Stimulated activated CD4-positive, alpha-beta T cell treated with anti-CD3 and anti-CD28 coated beads, Interleukin-4, amount 100 ng/mL, for 4 hours (primary cell): Measurements from ENCODE around the gene SLC25A26.
A peak's percentile ranks its signal among the peaks of the same experiment; 100 is the strongest.
"Not testable (repeated sequence)": the region's sequence is repeated elsewhere in the genome, so short reads cannot be mapped to it uniquely, and the experiment has no call there.

Experiments used
- DNase-seq, 2 experiments: peaks; one replicate each; pipeline ENCODE4 v3.0.0-alpha.2; 2020

The SLC25A26 gene

DNA sequence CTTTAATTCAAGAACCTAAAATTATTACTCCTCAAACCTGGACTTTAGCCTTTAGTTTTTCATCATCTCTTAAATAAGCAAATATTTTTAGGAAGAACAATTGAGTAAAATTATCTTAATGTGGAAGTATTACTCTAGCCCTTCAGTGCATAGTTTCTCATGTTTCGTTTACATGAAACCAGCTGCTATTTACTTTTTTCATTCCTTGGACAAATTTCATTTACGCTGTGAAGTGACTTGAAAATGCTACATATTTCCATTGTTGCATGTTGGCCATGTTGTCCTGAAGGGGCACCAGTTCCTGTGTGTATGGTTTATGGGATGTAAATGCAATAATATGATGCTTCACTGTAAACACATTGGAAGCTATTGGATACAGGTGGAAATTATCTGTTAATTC lies 49.9 kb downstream of the SLC25A26 start:
- DNase-seq = no peak

DNA sequence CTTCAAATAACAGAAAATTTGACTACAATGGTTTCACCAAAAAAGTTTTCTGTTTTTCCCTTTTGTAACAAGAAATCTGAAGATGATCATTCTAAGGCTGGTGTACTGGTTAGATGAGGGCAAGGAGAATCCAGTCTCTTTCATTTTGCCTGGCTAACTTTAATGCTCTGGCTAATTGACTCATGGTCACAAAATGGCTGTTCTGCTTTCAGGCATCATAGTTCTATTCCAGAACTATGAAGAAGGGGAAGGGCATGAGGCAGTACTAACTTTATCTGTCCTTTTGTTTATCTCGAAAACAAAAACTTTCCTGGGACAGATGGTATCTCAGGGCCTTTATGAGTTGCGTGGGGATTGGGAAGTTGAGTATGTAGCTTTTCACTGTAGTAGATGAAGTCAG lies 50.4 kb downstream of the SLC25A26 start:
- DNase-seq = no peak

DNA sequence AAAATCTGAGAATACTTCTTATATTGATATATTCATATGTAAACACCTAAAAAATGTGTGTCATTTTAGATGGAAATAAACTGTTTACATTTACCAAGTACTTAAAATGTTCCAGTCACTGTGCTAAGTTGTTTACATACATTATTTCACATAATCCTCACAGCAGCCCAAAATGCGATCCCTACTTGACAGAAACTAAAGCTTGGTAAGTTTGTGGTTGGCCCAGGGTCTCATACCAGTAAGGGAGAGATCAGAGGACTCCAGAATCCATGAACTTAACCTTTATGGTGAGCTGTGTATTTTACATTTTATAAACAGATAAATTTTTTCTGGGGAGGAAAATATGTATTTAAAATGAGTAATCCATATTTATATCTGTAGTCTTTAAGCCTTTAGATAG lies 51.2 kb downstream of the SLC25A26 start:
- DNase-seq = no peak

DNA sequence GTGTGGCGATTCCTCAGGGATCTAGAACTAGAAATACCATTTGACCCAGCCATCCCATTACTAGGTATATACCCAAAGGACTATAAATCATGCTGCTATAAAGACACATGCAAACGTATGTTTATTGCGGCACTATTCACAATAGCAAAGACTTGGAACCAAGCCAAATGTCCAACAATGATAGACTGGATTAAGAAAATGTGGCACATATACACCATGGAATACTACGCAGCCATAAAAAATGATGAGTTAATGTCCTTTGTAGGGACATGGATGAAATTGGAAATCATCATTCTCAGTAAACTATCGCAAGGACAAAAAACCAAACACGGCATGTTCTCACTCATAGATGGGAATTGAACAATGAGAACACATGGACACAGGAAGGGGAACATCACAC lies 54.0 kb downstream of the SLC25A26 start:
- not testable (repeated sequence) for DNase-seq

DNA sequence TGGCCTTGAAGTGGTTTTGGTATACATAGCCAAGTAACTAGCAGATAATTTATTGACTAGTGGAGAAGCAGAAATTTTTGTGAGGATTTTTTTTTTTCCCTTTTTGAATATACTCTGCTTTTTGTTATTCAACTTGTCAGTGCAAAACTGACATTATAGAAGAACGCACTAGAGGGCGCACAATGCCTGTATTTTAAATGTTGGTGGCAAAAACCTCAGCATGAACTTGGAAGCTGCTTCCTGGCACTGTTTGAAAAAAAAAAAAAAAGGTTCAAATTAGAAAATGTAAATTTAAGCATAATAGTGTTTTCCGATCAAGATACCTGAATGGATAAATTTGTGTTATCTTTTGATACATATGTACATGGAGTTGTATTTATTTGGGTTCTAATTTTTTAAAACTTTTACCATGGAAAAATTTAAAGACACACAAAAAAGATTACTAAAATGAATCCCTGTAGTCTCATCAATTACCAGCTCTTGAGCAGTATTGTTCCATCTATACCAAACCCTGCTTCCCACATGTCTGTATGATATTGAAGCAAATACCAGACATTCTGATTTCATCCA lies 56.0 kb downstream of the SLC25A26 start:
- DNase-seq = peak; percentile 25 to 46

DNA sequence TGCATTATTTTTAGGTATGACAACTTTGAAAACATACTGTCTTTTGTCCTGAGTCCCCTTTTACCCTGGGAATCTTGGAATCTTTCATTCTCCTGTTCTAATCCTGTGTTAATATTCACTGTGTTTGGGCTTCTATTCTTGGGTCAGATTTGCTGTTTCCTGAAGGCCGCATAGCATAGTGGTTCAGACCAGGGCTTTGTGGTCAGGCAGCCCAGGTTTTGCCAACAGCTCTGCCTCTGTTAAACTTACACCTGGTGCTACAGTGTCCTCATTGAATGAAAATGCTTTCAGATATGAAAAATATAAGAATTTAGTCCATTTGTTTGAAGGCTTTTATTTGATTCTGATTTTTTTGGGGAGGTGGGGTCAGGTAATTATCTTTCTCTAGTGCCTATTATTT lies 58.4 kb downstream of the SLC25A26 start:
- DNase-seq = no peak

DNA sequence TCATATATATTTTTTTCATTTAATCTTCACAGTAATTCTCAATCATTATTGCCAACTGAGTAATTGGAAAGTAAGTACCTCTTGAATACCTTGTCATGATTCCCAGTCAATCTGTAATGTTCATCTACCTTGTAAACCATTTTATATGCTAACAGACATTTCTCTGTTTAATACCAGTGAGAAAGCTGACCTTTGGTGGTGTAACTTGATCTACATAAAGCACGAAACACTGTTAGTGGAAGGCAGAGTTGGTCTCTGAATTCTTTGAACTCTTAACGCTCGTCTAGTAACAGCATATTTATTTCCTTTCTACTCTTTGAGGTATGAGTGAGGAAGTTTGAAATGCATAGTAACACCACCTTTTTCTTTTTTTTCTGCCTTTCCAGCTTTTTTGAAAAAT lies 59.5 kb downstream of the SLC25A26 start:
- no peak for DNase-seq

DNA sequence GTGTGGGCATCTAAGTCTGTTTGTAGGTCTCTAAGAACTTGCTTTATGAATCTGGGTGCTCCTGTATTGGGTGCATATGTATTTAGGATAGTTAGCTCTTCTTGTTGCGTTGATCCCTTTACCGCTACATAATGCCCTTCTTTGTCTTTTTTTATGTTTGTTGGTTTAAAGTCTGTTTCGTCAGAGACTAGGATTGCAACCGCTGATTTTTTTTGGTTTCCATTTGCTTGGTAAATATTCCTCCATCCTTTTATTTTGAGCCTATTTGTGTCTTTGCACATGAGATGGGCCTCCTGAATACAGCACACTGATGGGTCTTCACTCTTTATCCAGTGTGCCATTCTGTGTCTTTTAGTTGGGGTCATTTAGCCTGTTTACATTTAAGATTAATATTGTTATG lies 71.1 kb downstream of the SLC25A26 start:
- not testable (repeated sequence) for DNase-seq

DNA sequence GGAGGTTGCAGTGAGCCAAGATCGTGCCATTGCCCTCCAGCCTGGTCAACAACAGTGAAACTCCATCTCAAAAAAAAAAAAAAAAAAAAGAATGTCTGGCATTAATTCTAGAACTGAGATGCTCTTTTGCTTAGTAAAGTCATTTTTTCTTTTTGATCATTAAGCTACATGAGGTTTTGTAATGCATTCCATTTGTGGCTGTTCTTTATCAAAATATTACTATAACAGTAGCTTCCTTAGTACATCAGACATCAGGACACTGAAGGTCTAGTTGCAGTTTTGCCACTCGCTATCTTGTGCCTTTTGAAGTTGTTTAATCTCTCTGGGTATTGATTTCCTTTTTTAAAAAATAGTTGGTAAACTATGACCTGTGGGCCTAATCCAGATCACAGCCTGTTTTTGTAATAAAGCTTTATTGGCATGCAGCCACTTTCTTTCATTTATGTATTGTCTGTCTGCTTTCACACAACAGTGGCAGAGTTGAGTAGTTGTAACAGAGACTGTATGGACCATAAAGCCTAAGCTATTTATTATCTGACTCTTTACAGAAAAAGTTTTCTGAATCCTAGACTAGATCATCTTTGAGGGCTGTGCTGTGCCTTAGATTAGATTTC lies 76.6 kb downstream of the SLC25A26 start:
- no peak for DNase-seq

DNA sequence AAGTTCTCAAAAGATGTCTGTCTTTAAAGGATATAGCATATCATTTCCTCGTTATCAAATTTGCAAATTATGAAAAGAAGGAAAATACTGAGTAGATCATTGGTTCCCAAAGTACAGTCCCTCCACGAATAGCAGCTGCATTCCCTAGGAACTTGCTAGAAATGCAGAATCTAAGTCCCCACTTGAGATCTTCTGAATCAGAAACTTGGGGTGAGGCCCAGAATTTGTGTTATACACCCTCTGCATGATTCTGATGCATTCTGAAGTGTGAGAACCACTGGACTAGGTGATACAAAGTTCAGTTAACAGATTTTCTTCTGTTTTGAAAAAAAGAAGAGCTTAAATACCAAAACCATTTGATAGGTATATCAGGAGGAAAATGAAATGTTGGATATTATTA lies 77.1 kb downstream of the SLC25A26 start:
- no peak for DNase-seq

DNA sequence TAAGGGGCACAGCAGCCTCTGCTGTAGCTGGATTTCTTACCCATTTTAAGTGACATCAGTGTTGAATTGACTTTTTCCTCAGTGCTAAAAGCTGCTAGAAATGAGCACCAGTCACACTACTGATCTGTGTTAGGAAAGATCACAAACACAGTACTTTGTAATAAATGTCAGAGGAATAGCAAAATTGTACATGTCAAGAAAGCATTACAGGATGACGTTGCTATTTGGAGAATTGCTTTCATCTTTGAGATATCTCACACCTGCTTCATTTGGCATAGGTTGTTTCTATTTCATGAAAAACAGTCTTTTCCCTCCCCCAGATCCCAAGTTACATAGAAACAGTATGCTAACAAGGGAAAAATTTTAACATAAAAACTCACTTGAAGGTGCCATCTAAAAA lies 77.8 kb downstream of the SLC25A26 start:
- DNase-seq = no peak

DNA sequence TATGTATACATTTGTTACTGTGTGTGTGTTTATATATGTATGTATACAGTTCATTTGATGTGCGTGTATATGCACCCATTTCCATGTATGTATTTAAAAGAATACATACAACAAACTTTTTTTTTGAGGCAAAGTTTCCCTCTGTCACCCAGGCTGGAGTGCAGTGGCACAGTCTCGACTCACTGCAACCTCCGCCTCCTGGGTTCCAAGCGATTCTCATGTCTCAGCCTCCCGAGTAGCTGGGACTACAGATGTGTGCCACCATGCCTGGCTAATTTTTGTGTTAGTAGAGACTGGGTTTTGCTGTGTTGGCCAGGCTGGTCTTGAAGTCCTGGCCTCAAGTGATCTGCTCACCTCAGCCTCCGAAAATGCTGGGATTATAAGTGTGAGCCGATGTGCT lies 78.3 kb downstream of the SLC25A26 start:
- not testable (repeated sequence) for DNase-seq

DNA sequence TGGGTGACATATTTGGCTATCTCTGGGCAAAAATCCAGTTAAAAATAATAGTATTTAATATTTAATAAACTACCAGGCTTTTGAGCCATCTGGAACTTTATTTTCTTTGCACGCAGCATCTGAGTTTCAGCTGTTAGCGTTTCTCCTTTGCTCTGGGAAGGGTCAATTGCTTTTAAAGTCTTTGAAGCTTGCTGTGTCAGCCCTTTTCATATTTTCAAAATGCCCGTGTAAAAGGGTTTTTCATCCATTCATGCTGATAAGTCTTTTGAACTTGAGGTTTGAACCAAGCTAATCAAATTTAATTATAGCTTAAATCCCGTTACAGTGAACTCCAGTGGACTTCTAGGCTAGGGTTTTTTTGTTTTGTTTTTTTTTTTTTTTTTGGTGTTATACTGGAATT lies 79.1 kb downstream of the SLC25A26 start:
- no peak for DNase-seq

DNA sequence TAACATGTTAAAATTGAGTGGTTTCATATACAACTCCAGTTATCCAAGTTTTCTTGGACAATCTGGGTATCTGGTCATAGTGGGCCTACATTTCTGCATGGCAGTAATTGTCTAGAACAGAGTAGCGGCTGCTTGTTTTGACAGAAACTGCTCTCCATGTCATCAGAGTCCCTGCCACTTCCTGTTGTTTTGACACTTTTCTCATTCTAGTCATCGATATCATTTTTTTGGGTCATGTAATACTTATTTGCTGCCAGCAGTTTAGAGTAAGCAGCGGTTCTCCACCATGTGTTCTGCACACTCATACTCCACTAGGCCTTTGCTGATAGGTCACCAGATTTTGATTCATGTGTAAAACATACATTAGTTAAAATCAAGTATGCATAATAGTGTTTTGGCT lies 81.5 kb downstream of the SLC25A26 start:
- DNase-seq = peak in 1 of 2 experiments; percentile 13

DNA sequence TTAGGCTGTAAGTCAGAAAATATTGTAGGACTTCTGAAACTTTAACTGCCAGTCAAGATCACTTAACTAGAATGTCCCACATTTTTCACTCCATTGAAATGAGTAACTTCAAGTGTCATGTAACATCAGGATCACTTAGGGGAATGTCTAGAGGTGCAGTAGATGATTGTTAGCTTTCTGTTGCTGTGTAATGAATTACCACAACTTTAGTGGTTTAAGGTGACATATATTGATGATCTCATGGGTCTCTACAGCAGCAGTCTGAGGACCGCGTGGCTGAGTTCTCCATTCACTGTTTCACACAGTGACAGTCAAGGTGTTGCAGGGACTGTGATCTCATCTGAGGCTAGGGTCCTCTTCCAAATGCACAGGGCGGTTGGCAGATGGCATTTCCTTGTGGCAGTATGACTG lies 82.7 kb downstream of the SLC25A26 start:
- peak; percentile 10 to 32 for DNase-seq

DNA sequence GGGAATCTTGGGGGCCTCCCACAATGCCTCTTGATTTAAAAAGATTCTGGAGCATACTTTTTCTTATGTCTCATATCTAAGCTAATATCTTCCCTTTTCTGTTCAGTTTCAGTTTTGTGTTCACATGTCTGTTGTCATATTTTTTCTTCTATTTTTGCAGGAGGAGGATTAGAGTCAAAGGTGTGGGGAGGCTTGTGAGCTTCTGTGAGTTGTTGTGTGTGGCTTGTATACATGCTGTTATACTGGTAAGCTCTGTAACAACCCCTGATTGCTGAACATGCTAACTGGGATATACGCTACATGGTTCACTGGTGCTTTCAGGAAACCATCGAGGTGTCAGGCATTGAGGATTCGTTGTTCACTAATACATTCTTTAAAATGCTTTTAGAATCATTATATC lies 83.5 kb downstream of the SLC25A26 start:
- no peak for DNase-seq

DNA sequence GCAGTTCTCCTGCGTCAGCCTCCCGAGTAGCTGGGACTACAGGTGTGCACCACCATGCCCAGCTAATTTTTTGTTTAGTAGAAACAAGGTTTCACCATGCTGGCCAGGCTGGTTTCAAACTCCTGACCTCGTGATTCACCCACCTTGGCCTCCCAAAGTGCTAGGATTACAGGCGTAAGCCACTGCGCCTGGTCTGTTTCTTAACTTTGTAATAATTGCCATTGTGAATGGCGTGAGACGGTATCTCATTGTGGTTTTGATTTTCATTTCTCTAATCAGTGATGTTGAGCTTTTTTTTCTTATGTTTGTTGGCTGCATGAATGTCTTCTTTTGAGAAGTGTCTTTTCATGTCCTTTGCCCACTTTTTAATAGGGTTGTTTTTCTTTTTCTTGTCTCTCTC lies 85.3 kb downstream of the SLC25A26 start:
- DNase-seq = not testable (repeated sequence)

DNA sequence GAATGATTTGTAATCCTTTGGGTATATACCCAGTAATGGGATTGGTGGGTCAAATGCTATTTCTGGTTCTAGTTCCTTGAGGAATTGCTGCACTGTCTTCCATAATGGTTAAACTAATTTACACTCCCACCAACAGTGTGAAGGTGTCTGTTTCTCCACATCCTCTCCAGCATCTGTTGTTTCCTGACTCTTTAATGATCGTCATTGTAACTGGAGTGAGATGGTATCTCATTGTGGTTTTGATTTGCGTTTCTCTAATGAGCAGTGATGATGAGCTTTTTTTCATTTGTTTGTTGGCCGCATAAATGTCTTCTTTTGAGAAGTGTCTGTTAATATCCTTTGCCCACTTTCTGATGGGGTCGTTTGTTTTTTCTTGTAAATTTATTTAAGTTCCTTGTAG lies 86.2 kb downstream of the SLC25A26 start:
- not testable (repeated sequence) for DNase-seq

DNA sequence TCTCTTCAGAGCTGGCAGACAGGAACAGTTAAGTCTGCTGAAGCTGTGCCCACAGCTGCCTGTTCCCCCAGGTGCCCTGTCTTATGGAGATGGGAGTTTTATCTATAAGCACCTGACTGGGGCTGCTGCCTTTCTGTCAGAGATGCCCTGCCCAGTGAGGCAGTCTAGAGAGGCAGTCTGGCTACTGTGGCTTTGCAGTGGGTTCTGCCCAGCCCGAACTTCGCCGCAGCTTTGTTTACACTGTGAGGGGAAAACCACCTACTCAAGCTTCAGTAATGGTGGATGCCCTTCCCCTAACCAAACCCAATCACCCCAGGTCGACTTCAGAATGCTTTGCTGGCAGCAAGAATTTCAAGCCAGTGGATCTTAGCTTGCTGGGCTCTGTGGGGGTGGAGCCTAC lies 91.2 kb downstream of the SLC25A26 start:
- DNase-seq = peak in 1 of 2 experiments; percentile 9

DNA sequence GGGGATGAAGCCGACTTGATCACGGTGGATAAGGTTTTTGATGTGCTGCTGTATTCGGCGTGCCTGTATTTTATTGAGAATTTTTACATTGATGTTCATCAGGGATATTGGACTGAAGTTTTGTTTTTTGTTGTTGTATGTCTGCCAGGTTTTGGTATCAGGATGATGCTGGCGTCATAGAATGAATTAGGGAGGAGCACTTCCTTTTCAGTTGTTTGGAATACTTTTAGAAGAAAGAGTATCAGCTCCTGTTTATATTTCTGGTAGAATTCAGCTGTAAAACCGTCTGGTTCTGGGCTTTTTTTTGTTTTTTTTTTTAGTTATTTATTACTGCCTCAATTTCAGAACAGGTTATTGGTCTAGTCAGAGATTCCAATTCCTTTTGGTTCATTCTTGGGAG lies 93.7 kb downstream of the SLC25A26 start:
- no peak for DNase-seq

DNA sequence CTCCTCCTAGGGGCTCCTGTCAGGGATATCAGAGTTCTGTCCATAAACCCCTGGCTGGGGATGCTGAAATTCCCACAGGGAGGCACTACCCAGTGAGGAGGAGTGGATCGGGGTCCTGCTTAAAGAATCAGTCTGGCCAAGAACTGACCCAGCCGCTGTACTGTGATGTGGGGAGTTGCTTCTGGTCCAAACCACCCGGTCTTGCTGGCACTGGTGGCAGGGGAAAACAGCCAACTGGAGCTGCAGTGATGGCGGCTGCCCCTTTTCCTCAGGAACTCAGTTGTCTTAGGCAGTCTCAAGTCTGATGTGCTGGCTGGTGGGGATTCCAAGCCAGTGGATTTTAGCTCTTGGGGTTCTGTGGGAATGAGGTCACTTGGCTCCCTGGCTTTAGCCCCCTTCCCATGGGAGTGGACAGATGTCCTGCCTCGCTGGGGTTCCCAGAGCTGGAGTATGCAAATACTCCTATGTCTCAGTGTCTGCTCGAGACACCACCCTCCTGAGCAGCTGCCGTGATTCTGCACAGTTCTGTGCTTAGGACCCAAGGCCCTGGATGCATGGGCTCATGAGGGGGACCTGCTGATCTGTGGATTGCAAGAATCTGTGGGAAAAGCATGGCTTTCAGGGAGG lies 97.1 kb downstream of the SLC25A26 start:
- no peak for DNase-seq

DNA sequence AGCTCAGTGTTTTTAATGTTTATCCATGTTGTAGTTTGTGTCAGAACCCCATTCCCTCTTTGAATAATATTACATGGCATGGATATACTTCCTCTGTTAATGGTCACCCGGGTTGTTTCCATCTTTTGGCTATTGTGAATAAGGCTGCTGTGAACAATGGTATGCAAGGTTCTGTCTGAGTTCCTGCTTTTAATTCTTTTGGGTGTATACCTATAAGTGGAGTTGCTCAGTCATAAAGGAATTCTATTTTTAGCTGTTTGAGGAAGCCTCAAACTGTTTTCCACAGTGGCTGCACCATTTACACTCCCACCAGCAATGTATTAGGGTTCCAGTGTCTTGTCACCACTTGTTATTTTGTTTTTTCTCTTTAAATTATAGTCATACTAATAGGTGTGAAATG lies 99.6 kb downstream of the SLC25A26 start:
- no peak for DNase-seq

DNA sequence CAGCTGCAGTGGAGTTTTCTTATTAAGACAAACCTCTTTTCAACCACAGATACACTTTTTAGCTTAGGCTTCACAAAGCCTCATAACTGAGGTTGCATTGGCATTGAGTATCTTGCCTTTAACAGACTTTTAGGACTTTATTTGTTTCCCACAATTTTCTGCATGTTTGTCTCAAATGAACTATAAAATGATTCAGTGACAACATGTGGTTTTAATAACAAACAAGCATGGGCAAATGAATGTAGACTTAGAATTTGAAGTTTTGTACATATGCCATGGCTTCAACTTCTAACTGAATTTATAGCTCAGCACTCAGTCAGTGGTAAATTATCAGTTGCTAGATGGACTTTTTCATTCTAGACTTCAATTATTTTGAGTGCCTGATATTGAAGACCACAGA lies 101.6 kb downstream of the SLC25A26 start:
- DNase-seq = no peak

DNA sequence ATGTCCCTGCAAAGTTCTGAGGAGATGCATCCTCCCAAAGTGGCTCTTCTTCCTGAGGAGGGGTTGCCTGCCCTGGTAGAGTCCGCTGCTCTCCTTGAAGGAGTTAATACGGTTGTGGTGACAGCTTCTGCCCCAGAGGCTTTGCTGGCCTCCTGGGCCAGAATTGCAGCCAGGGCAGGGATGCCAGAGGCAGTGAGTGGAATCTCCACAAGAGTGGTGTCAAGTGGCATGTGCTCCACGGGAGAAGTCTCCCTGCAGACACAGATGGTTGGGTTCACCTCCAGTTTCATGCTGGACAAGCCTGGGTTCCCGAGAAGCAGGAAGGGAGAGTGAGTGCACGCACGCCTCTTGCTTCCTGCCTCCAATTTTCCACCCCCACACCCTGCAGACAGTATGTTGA lies 105.5 kb downstream of the SLC25A26 start:
- no peak for DNase-seq

DNA sequence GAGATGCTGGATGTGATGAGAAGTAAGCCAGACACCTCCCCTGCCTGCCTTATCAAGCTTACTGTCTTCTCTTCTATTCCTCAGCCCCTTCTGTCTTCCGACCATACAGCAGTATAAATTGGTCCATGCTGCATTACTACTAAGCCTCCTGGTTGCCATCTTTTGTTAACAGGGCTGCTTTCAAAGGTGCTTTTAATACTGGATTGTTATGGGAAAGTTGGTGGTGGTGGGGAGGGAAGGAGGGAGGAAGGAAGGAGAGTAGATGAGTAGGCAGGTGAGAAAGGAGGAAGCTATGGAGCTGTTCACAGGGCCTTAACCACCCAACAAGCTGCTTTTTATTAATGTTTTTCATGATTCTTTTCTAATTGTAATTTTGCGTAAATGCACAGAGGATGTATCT lies 114.9 kb downstream of the SLC25A26 start:
- no peak for DNase-seq
